H1 (cell line): ENCODE measurements around the gene DLX5. TPM values are rescaled to one million over a fixed set of nuclear protein-coding genes. Genes with fewer than 3 reads are reported as not detected.

Source experiments
- ASH2L ChIP-seq: fragments of 200-600, 300-600 bp; sonication (generic); IDR thresholded peaks from one replicate; pipeline ENCODE4 v1.7.1; 2017; ENCODE audit warnings: low read length
- BACH1 ChIP-seq: IDR thresholded peaks from 2 replicates; pipeline ENCODE4 v1.6.1; 2012; ENCODE audit warnings: low read length, improper control_type of control experiment
- CHD7 ChIP-seq: fragments of 300-600 bp; sonication (generic); IDR thresholded peaks from 2 replicates; pipeline ENCODE4 v1.7.1; 2012; ENCODE audit warnings: low read length, moderate library complexity, mild to moderate bottlenecking, inconsistent platforms; ENCODE audit not compliant: insufficient replicate concordance
- HDAC2 ChIP-seq, 2 experiments: fragments of 300-600 bp in 1 of 2; sonication (generic) in 1 of 2; IDR thresholded peaks; 2 replicates each; pipeline ENCODE4 v1.6.1; 2011 to 2012; ENCODE audit warnings: low read depth in 2 of 2, low read length in 2 of 2, mild to moderate bottlenecking in 2 of 2, moderate library complexity in 2 of 2, borderline replicate concordance in 1 of 2, inconsistent platforms in 1 of 2
- MAFK ChIP-seq: IDR thresholded peaks from 2 replicates; pipeline ENCODE4 v1.6.1; 2012; ENCODE audit warnings: low read depth, mild to moderate bottlenecking, improper control_type of control experiment, low read length
- RFX5 ChIP-seq: IDR thresholded peaks from 2 replicates; pipeline ENCODE4 v1.6.1; 2011; ENCODE audit warnings: low read depth, low read length, improper control_type of control experiment, borderline replicate concordance
- TBP ChIP-seq: IDR thresholded peaks from 2 replicates; pipeline ENCODE4 v1.6.1; 2011; ENCODE audit warnings: low read depth, low read length, improper control_type of control experiment
- TCF12 ChIP-seq: IDR thresholded peaks from 2 replicates; pipeline ENCODE4 v1.6.1; 2011; ENCODE audit warnings: low read depth, mild to moderate bottlenecking, low read length
- polyA plus RNA-seq, 7 experiments: library from polyadenylated mRNA; depleted of rRNA in 3 of 7; stranded (reverse) in 5 of 7; unstranded in 2 of 7; fragments of >200 nt in 5 of 7; fragments of 200-250 nt in 2 of 7; gene quantifications; 1 replicate in 5 of 7; 2 replicates in 1 of 7; 4 replicates in 1 of 7; pipeline versions ENCODE4 v1.2.1 to v1.2.3, GENCODE V29; 2011 to 2013; ENCODE audit warnings: missing spikeins in 2 of 7, mixed read lengths in 2 of 7
- total RNA-seq: library from RNA; stranded (reverse); fragmentation: NEBNext Ultra II Directional; extraction: Animal tissue kit (Norgen Biotek cat#: 25700); gene quantifications from 2 replicates; pipeline ENCODE4 v1.2.1, GENCODE V29; 2021
- TF ChIP-seq, protein P1 (sequence below): IDR thresholded peaks from 2 replicates; pipeline ENCODE4 v1.6.1; 2012; ENCODE audit warnings: inconsistent platforms

DLX5 gene
- total and polyA plus RNA-seq, 2 of the 8 experiments (the other 6 are each of a cell fraction or from before 2014, with no cell fraction given) = not detected

- TF ChIP-seq HDAC2 (IDR thresholded peaks at IDR 0.05; ENCODE audit: borderline replicate concordance in 1 of 2, low read depth in 2 of 2, low read length in 2 of 2) (no peak), TCF12 (no peak), ASH2L (peak; percentile 2), CHD7 (no peak), TBP (no peak), MAFK (no peak), BACH1 (no peak), RFX5 (no peak)
- TF ChIP-seq, protein P1, sequence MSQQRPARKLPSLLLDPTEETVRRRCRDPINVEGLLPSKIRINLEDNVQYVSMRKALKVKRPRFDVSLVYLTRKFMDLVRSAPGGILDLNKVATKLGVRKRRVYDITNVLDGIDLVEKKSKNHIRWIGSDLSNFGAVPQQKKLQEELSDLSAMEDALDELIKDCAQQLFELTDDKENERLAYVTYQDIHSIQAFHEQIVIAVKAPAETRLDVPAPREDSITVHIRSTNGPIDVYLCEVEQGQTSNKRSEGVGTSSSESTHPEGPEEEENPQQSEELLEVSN = no peak
Measured at GRCh38 chr7:97017192-97018125, 7.2 kb downstream of the DLX5 start (continued).
